Measurements from ENCODE around the gene ADAM22. TPM values are rescaled to one million over a fixed set of nuclear protein-coding genes. Genes with fewer than 3 reads are reported as not detected.

ADAM22 gene
- total and polyA plus RNA-seq, 2 experiments from 2014 or later: 2.7 to 18.7 TPM

- no peaks in the 10 kb centered on the region for H3K9me2 ChIP-seq (ENCODE audit: insufficient read depth)
- Mint-ChIP-seq H3K27ac (no peak overlapping the region), H3K36me3 (ENCODE audit: low read depth) (peaks cover 10% of the 10 kb centered on the region), H3K27me3 (ENCODE audit: insufficient read depth, low read depth, poor library complexity) (no peaks in the 10 kb centered on the region), H3K9me3 (peaks cover 3% of the 10 kb centered on the region; the same call in 1 of the 3 replicates), H3K4me1 (0 out of 3 replicates have a peak, but pooled peaks cover under 1% of the 10 kb centered on the region), H3K4me3 (no peak overlapping the region)
- no peaks in the 10 kb centered on the region for H3F3A ChIP-seq (replicated peaks; ENCODE audit: low read depth)
- no peak for ATAC-seq
- H4K20me1 ChIP-seq (replicated peaks; ENCODE audit: insufficient read depth): no peaks in the 10 kb centered on the region
- H3K79me2 ChIP-seq (replicated peaks; ENCODE audit: insufficient read depth): no peaks in the 10 kb centered on the region
- H3K4me3 ChIP-seq: no peak overlapping the region
- TF ChIP-seq POLR2AphosphoS5 (IDR thresholded peaks at IDR 0.05; ENCODE audit: low read depth) (no peak), STAT1 (IDR thresholded peaks at IDR 0.05; ENCODE audit: unreplicated experiment) (no peak), EZH2phosphoT487 (IDR thresholded peaks at IDR 0.05; ENCODE audit: unreplicated experiment) (no peak), CTCF (conservative IDR thresholded peaks at IDR 0.05; ENCODE audit: low read depth in 2 of 2) (no peak), CREB1 (CRISPR knock-in tag; IDR thresholded peaks at IDR 0.05; ENCODE audit: low read depth) (no peak), ZNF462 (CRISPR knock-in tag; IDR thresholded peaks at IDR 0.05) (no peak), ZNF331 (CRISPR knock-in tag; IDR thresholded peaks at IDR 0.05; ENCODE audit: low read depth) (no peak), ETS1 (IDR thresholded peaks at IDR 0.05) (no peak), EZH2 (IDR thresholded peaks at IDR 0.05; ENCODE audit: low read depth, unreplicated experiment) (no peak), JUNB (IDR thresholded peaks at IDR 0.05; ENCODE audit: unreplicated experiment) (no peak), NANOG (IDR thresholded peaks at IDR 0.05; ENCODE audit: borderline replicate concordance) (no peak), REST (IDR thresholded peaks at IDR 0.05; ENCODE audit: unreplicated experiment) (no peak), ZNF114 (CRISPR knock-in tag; IDR thresholded peaks at IDR 0.05) (no peak)
- H3K4me2 ChIP-seq: no peak overlapping the region
- no peak overlapping the region for H3K27ac ChIP-seq (ENCODE audit: low read depth)
- no peak overlapping the region for H2AFZ ChIP-seq
- DNase-seq (ENCODE audit: low spot score): no peak
- H3K27me3 ChIP-seq (ENCODE audit: insufficient read depth): no peaks in the 10 kb centered on the region
- no peaks in the 10 kb centered on the region for H3K36me3 ChIP-seq (ENCODE audit: insufficient read depth)
- no peaks in the 10 kb centered on the region for H3K4me1 ChIP-seq (ENCODE audit: insufficient read depth)
Measured at GRCh38 chr7:87968021-87968420, 34.0 kb downstream of the ADAM22 start.

Measured in GM23338 (cell line).